Measurements from ENCODE around the gene FAM228B.
"Not testable (repeated sequence)": the region's sequence is repeated elsewhere in the genome, so short reads cannot be mapped to it uniquely, and the experiment has no call there.

Gene FAM228B

DNA sequence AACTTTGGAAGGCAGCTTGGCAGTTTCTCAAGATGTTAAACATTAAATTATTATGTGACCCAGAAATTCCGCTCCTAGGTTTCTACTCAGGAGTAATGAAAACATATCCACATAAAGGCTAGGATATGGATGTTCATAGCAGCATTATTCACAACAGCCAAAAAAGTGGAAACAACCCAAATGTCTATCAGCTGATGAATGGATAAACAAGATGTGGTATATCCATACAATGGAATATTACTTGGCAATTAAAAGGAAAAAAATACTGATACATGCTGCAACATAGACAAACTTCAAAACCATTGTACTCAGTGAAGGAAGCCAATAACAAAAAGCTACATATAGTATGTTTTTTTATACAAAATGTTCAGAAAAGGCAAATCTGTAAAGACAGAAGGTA is 39.2 kb downstream of the FAM228B start:
- DNase-seq, result no peak

DNA sequence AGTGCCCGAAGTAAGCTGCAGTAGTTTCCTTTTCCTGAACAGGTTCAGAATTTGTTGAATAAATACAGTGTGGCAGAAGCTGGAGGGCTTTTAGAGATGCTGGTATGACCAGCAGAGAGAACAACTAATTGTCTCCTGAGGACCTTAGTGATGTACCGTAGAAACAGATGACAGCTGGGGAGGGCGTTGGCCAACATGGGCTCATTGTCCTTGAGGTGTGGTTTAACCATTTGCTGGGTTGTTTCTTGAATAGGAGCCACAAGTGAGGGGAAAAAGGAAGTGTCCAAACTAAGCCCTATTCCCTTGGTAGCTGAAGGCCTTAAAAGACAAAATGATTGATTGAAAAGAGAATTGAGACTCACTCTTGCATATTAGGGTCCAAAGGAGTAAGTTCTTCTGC is 39.9 kb downstream of the FAM228B start:
- no peak for DNase-seq

DNA sequence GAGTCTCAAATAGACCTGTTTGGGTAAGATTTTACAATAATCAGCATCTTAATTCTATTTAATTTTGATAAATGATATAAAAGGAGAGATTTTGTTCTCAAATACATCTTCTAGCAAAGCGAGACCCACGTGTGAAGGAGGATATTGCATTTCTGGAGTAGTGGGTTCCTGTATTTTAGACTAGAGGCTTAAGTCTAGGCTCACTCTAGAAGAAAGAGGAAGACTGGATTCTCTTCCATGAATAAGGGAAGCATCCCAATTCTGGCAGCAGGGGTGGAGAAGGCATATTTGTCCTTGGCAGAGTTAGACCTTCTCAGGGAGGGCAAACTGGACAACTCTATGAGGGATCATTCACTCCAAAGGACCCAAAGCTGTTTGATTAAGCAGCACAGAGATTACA is 40.3 kb downstream of the FAM228B start:
- DNase-seq, result no peak

DNA sequence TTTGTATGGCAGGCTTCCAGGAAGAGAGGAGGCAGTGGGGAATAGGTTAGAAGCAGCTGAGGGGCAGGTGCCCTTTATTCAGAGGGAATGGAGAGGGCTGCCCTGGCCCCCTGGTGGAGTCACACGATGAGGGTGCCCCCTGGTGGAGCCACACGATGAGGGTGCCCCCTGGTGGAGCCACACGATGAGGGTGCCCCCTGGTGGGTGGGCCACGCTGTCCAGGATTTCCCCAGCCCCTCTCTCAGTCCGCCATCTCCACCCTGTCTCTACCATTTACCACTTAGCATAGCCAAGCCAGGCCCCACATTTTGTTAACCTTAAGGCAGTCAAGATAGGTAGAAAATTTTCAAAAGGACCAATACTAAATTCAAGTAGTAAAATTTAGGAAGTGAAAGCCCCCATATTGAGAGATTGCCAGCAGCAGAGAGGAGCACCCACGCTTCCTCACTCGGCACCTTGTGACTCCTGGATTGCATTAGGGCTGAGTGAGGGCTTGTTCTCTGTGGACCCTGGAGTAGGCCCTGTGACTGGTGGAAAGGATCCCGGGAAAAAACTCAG is 41.2 kb downstream of the FAM228B start:
- DNase-seq, result peak; percentile 43 to 51

DNA sequence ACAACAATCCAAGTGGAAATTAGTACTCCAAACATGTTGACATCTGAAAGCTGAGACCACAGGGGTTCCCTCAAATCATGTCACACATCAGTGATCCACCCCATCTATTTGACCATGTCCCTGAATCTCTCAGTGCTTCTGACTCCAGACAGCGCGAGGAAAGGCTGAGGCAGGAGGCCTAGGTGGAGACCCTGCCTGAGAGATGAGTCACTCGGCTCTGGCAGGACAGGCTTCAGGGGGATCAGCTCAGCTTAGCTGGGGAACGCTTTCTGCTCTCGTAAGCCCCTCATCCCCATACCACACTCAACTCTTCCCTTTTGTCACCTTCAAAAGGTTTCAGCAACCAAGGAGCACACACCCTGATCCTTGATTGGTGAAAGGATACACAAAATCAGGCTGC is 45.8 kb downstream of the FAM228B start:
- DNase-seq, result no peak

DNA sequence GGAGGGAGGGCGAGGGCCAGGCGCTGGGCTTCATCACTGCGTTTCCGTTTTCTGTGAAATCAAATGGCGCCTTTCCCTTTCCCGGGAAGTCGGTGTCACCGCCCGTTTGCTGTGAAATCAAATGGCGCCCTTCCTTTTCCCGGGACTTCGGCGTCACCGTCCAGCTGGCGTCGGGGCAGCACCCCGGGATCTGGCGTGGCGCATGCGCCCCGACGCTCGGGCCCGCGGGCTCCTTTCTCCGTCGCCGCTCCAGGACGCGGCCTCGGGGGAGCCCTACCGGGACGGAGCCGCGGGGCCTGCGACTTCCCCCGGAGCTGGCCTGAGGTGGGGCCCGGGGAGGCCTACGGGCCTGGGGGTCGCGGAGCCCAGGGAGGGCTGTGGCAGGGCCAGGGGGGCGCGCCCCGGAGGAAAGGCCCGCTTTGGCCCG is 51.6 kb downstream of the FAM228B start, which contains the start of gene FAM228A:
Gene FAM228A, plus strand, starts transcription at position 203 of the 427 bp plus-strand sequence. CDS start 428 bp downstream, outside the sequence.
- no peak for DNase-seq

DNA sequence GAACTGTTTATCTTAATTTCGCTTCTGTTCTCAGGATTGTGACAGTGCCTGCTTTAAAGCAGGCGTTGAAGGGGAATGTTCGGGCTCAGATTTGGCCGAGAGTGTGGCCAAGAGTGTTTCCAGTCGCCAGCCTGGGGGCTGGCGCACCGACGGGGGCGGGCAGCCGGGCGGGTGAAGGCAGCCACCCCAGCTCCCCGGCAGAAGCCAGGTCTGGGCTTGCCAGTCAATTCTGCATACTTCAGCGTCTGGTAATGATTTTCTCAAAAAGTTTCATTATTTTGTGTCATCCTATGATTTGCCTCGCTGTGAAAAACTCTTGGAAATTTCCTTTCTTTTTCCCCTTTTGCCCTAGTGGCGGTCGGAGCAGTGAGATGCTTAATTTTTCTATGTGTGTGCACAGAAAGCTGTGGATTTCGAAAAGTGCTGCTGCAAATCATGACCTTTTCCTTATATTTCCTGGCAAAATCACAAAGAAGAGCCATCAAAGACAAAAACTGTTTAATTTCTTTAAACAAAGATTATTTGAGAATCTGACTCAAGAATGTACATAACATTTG is 52.4 kb downstream of the FAM228B start:
- DNase-seq, result no peak

DNA sequence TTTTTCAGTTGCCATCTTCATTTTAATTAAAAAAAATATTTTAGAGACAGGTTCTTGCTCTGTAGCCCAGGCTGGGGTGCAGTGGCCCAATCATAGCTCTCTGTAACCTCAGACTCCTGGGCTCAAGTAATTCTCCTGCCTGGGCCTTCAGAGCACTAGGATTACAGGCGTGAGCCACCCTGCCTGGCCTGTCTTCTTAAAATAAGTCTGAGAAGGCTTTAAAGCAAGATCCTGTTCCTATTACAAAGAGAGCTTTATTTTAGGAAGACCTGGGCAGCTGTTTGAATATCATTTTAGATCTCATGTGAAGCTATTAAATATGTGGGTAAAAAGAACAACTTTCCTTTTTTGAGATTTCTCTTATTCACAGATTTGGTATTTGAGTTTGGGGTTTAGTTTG is 53.1 kb downstream of the FAM228B start:
- DNase-seq, result no peak

DNA sequence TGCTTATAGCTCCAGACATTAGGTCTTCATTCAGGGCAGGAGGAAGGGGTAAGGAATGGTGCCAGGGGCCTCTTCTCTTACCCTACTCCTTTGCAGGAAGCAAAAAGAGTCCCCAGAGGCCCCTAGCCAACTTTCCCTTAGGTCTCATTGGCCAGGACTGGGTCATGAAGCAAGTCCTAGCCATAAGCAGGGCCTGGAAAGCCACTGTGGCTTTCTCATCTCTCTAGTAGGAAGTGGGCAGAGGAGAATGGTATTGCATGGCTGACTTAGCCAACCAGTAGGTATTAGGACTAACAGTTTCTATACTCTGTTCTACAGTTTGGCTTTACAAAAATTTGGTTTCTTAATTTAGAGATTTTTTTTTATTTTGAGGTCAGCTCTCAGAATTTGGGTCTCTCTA is 56.4 kb downstream of the FAM228B start:
- DNase-seq, result no peak

DNA sequence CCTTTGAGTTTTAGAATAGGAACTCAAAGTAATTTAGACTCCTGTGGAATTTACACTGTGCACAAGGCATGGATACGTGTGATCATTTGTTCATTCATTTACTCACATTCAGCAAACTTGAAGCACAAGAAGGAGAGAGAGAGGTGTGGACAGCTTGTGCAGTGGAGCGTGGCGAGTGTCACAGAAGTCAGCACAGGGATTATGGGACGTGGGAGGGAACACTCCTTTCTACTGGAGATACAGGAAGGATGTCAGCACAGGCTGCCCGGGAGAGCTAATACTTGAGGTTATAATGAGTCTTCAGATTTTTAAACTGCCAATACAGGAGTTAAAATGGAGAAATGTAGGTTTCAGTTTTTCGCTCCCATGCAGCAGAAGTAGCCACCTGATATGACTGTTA is 58.6 kb downstream of the FAM228B start:
- no peak for DNase-seq

DNA sequence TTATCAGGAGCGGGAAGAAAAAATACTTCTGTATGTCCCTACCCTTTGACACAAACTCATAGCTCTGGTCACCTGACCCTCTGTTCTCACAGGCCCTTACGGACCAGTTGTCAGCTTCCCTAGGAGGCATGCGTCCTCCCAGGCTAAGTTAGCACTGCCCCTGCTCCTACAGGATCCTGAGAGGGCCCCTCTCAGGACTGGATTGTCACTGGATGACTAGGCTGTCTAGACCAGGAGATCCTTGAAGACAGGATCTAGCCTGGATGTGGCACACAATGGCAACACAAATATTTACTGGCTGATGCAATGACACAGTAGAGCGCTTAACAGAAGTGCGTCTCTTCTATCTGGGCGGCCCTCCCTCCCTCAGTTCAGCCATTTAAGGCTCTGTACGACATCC is 59.2 kb downstream of the FAM228B start:
- no peak for DNase-seq

DNA sequence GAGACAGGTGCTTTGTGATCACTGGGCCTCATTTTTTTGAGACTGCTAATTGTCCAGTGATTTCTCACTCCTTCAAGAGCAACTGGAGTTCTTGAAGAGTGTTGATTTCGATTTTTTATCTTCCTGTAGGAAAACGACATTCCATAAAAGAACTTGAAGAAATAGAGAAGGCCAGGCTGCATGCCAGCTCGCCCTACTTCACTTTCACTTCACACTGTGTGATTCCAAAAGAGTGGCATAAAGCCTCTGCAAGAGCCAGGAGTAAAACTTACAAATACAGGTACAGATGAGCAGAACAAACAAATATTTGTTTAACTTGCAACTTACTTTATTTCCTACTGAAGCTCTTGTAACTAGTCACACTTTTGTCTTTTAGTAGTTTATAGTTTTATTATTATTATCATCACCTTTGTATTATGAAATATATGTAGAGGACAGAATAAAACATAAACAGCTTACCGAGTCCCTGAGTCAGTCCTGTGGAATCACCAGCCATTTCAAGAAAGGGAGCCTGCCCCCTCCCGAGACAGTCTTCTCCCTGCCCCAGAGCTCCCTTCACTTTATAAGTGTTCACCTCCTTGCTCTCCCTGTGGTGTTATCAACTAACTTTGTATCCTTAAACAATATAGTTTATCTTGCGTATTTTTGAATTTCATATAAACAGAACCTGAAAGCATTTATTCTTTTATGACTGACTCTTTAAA is 60.2 kb downstream of the FAM228B start:
- no peak for DNase-seq

DNA sequence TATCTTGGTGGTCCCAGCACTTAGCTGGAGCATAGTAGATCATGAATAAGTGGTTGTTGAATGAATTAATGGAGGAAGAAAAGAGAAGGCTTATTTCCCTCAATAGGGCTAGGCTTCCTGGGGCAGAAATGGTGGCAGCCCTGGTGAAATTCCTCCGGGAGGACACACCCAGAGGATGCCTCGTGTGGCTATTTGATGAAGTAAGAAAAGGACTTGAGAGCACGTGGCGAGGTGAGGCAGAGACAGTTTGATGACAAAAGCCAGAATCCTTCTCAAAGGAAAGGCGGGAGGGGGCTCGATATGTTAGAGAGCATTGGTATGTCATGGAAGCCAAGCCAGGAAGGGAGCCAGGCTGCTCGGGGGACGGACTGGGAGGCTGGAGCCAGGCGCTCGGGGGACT is 66.3 kb downstream of the FAM228B start:
- no peak for DNase-seq

DNA sequence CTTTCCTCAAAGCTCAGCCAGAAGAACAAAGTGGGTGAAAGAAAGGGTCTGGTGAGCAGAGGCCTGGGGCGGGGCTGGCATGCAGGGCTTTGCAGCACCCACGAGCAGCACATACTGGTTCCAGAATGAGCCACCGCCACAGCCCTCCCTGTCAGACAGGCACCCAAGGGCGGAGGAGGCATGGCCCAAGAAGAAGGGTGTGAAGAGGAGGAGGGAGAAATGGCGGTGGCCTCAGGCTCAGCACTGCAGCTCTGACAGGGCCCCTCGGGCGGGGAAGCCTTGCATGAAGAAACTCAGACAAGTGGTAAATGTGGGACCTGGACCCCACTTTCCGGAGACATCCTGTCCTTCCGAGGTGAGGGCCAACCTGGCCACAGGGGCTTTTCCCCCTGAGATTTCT is 67.2 kb downstream of the FAM228B start:
- DNase-seq, result no peak

DNA sequence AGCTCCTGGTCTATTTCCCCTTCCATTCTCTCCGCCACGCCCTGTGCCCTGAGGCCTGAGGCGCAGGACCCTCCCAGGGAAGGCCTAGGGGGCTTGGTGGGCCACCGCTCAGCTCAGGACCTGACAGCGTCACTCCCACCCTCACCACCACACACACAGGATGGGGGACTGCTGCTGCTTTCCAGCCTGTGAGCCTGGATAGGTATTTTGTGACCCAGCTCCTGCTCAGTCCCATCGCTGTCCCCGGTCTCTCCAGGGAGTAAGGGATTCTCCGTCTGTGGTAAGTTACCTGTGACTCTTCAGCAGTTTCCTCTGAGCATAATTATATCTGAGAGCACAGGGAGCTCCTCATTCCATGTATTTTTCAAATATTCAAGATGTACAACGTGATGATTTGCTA is 67.9 kb downstream of the FAM228B start:
- DNase-seq, result no peak

DNA sequence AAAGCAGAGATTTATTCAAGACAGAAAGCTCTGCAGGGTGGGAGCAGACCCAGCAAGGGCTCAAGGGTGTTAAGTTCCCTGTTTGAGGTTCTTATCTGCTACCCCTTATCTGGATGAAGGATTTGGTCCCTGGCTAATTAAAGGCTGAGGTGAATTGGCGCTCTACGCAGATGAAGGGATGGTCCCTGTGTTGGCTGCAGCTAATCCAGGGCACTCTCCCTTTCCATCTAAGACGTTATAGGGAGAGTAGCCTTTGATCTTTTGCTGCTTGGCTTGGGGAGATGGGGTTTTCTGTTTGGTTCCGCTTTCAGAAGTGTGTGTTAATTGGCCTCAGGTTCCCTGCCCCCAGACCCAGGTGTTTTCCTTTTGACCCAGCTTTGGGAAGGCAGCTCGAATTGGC is 68.6 kb downstream of the FAM228B start:
- DNase-seq, result no peak

DNA sequence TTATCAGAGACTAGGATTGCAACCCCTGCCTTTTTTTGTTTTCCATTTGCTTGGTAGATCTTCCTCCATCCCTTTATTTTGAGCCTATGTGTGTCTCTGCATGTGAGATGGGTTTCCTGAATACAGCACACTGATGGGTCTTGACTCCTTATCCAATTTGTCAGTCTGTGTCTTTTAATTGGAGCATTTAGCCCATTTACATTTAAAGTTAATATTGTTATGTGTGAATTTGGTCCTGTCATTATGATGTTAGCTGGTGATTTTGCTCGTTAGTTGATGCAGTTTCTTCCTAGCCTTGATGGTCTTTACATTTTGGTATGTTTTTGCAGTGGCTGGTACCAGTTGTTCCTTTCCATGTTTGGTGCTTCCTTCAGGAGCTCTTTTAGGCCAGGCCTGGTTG is 73.9 kb downstream of the FAM228B start:
- not testable (repeated sequence) for DNase-seq

DNA sequence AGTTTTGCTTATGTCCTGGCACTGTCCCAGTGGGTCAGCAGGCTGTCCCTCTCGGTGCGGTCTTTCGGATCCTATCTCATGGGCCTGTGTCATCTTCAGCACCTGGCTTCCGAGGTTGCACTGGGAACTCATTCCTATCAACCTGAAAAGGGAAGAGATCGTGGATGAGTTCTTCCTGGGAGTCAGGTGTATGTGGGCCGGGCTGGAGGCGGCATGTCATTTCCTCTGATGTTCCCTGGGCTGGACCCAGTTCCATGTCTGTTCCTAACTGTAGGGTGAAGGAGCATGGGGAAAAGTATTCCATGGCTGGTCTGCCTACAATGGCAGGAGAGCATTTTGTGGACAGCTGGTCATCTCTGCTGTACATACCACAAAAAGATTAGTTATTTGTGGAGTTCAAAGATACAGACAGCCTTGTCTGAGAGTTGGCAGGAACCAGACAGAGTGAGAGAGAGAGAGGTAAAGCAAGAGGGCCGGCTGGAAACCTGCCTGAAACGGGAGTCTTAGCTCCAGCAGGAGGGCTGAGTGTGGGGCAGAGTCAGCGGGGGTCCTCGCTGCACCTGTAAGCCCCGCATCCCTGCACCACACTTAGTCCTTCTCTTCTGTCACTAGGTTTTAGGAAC is 76.8 kb downstream of the FAM228B start:
- no peak for DNase-seq

DNA sequence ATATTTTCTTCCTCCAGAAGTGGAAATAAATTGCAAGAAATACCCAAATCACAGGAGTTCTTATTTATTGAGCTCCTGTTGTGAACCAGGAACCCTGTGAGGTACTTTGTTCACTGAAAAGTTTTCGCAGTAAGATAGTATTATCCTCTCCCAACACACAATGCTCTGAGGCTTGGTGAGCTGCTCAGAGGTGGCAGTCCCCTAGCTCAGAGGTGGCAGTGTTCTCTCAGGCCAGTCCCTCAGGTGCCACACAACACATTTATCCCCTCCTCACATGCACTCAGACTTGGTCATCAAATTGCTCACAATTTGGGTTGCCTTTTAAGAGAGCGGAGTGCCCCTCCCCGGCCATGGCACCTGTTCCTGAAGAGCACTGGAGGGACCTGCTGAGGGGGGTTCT is 77.5 kb downstream of the FAM228B start:
- DNase-seq, result no peak

DNA sequence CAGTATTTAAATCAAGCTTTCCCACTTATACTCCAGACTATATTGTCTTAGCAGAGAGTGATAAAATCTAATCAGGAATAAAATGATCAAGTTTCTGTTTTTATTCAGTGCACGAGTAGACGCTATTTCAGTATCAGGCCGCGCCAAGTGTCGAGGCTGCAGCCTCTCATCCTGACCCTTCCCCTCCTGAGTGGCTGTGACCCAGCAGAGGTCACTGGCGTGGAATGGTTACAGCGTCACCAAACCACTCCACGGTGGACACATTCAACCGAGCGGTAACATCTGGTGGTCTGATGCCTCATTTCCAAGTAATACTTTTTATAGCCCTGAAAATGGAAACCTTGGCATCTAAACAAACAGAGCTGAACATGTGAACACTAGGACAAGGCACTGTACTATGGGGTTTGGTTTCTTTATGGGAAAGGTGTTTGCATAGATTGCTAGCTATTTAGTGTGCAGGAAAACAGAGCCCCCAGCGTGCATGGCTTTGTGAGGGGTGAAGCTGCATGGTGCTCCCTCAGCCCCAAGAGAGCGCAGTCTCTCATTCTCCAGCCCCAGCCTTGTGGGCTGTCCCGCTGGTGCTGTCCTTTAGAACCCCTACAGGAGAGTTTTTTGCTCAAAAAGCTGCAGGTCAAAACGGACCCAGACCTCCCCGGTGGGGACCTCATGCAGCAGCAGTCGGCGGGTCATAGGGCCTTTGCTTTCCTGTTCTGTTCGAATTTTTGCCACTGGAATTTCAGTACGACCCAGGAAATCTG is 79.9 kb downstream of the FAM228B start:
- DNase-seq, result no peak

DNA sequence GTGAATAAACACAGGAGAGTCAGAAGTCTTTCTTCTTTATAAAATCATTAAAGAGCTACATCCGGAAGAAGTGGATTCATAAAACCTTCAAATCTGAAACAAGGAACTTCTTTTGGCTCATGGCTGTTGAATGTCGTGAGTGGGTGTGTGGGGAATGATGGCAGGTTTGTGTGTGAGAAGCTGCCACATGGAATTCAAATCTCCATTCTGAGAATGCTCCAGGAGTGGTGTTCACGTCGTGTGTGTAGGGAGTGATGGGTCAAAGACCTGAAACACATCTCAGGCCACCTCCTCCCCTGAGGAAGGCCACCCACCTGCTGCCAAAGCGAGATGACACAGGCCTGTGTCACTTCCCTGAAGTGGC is 80.5 kb downstream of the FAM228B start:
- no peak for DNase-seq

DNA sequence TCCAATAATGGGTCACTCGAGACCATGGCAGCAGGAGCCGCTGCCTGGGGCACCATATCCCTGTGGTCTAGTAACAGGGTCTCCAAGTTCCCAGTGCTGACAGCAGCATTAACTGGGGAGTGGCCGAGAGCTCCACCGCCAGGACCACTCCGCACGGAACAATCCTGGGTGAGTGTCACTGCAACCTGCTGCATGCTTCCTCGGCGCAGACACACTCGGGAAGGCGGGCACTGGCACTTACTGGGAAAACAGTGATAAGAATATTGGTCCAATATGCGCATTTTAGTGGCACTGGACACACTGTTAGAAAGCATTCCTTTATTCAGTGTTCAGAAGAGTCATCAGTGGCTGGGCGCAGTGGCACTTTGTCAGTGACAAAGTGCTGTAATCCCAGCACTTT is 81.2 kb downstream of the FAM228B start:
- no peak for DNase-seq

DNA sequence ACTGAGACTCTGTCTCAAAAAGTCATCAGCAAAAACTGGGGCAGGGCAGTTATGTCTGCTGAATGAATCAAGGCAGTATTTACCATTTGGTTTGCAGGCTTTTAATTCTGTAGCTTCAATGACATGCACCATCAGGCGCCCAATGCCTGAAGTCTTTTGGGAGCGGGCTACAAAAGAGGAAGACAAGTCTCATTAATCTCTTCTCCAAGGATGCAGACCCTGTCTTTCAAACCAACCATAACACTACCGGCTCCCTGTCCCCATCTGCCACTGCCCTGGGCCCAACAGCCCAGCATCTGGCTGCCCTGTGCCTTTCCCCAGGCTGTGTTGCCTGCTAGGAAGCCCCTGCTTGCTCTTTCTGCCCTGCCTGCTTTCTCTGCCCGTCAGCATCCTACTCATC is 81.9 kb downstream of the FAM228B start:
- DNase-seq, result no peak

DNA sequence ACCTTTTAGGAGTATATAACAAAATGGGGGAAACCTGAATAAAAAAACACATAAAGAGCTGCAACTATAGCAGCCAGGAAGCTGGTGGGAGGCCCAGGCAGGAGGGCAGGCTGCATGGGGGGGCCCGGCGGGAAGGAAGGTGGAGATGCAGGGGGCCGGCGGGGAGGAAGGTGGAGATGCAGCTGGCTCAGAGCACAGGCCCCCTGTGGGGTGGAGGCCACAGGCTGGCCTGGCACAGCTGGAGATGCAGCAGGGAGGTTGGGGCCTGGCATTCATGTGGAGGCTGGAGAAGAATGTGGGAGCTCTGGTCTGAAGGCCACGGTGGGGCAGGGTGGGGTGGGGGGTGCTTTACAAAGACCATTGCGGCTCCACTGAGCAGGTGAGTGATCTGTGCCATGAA is 83.0 kb downstream of the FAM228B start:
- no peak for DNase-seq

Measured in stimulated activated CD4-positive, alpha-beta T cell treated with anti-CD3 and anti-CD28 coated beads, Interleukin-2, amount 100 ng/mL, for 24 hours (primary cell).